HEK293 (cell line): Measurements from ENCODE around the gene SLC35G6.

ENCODE experiments used
- CTCF ChIP-seq: fragments of 450-650 bp; formaldehyde crosslinking; IDR thresholded peaks from 2 replicates; pipeline ENCODE4 v1.5.1; 2016; ENCODE audit warnings: missing biosample characterization, missing genetic modification characterization
- GLI2 ChIP-seq: fragments of 450-650 bp; formaldehyde crosslinking; IDR thresholded peaks from 2 replicates; pipeline ENCODE4; 2017; ENCODE audit warnings: missing biosample characterization, missing genetic modification characterization, low read depth, borderline replicate concordance
- GLIS1 ChIP-seq: fragments of 450-650 bp; formaldehyde crosslinking; IDR thresholded peaks from 2 replicates; pipeline ENCODE4 v1.5.1; 2016; ENCODE audit warnings: missing biosample characterization, missing genetic modification characterization
- KLF16 ChIP-seq: fragments of 450-650 bp; formaldehyde crosslinking; IDR thresholded peaks from 2 replicates; pipeline ENCODE4 v1.5.1; 2017; ENCODE audit warnings: missing biosample characterization, missing genetic modification characterization
- REPIN1 ChIP-seq: fragments of 450-650 bp; formaldehyde crosslinking; IDR thresholded peaks from 2 replicates; pipeline ENCODE4 v1.5.1; 2017; ENCODE audit warnings: missing biosample characterization, missing genetic modification characterization, low read depth
- SCRT2 ChIP-seq: fragments of 450-650 bp; formaldehyde crosslinking; IDR thresholded peaks from 2 replicates; pipeline ENCODE4 v1.5.1; 2016; ENCODE audit warnings: missing biosample characterization, missing genetic modification characterization
- ZFP3 ChIP-seq: fragments of 450-650 bp; formaldehyde crosslinking; IDR thresholded peaks from 2 replicates; pipeline ENCODE4 v1.5.1; 2016; ENCODE audit warnings: low read depth, missing biosample characterization, missing genetic modification characterization
- ZNF132 ChIP-seq: fragments of 450-650 bp; formaldehyde crosslinking; IDR thresholded peaks from 2 replicates; pipeline ENCODE4 v1.5.1; 2017; ENCODE audit warnings: missing biosample characterization, missing genetic modification characterization, borderline replicate concordance
- ZNF169 ChIP-seq: fragments of 450-650 bp; formaldehyde crosslinking; IDR thresholded peaks from 2 replicates; pipeline ENCODE4 v1.5.1; 2016; ENCODE audit warnings: missing biosample characterization, missing genetic modification characterization
- ZNF280D ChIP-seq: fragments of 450-650 bp; formaldehyde crosslinking; IDR thresholded peaks from 2 replicates; pipeline ENCODE4 v1.5.1; 2016; ENCODE audit warnings: missing biosample characterization, missing genetic modification characterization
- ZNF37A ChIP-seq: fragments of 450-650 bp; IDR thresholded peaks from 2 replicates; pipeline ENCODE4 v1.5.1; 2018; ENCODE audit warnings: missing biosample characterization, missing genetic modification characterization
- ZNF48 ChIP-seq: fragments of 450-650 bp; formaldehyde crosslinking; IDR thresholded peaks from 2 replicates; pipeline ENCODE4 v1.5.1; 2016; ENCODE audit warnings: missing biosample characterization, missing genetic modification characterization
- ZNF514 ChIP-seq: fragments of 450-650 bp; formaldehyde crosslinking; IDR thresholded peaks from 2 replicates; pipeline ENCODE4 v1.5.1; 2016; ENCODE audit warnings: missing biosample characterization, missing genetic modification characterization
- ZNF555 ChIP-seq: fragments of 450-650 bp; formaldehyde crosslinking; conservative IDR thresholded peaks from 2 replicates; pipeline ENCODE4 v1.5.1; 2017; ENCODE audit warnings: missing biosample characterization, mild to moderate bottlenecking, missing genetic modification characterization, inconsistent platforms
- ZNF654 ChIP-seq: fragments of 450-650 bp; formaldehyde crosslinking; IDR thresholded peaks from 2 replicates; pipeline ENCODE4 v1.5.1; 2016; ENCODE audit warnings: low read depth, missing biosample characterization, missing genetic modification characterization
- ZNF670 ChIP-seq: fragments of 450-650 bp; formaldehyde crosslinking; IDR thresholded peaks from 2 replicates; pipeline ENCODE4 v1.5.1; 2016; ENCODE audit warnings: missing biosample characterization, missing genetic modification characterization, low read depth
- ZNF747 ChIP-seq: fragments of 450-650 bp; formaldehyde crosslinking; IDR thresholded peaks from 2 replicates; pipeline ENCODE4 v1.5.1; 2016; ENCODE audit warnings: missing biosample characterization, missing genetic modification characterization
- ZNF776 ChIP-seq: fragments of 450-650 bp; formaldehyde crosslinking; IDR thresholded peaks from 2 replicates; pipeline ENCODE4 v1.5.0; 2017; ENCODE audit warnings: missing biosample characterization, missing genetic modification characterization, borderline replicate concordance
- ZNF785 ChIP-seq: fragments of 450-650 bp; formaldehyde crosslinking; IDR thresholded peaks from 2 replicates; pipeline ENCODE4 v1.5.1; 2016; ENCODE audit warnings: missing biosample characterization, missing genetic modification characterization
- ZXDB ChIP-seq: fragments of 450-650 bp; formaldehyde crosslinking; IDR thresholded peaks from 2 replicates; pipeline ENCODE4 v1.5.1; 2016; ENCODE audit warnings: missing biosample characterization, missing genetic modification characterization
- TF ChIP-seq, protein P1 (sequence below): fragments of 450-650 bp; formaldehyde crosslinking; IDR thresholded peaks from 2 replicates; pipeline ENCODE4 v1.5.1; 2017; ENCODE audit warnings: missing biosample characterization, mild to moderate bottlenecking, missing genetic modification characterization, moderate library complexity
- TF ChIP-seq, protein P2 (sequence below): fragments of 450-650 bp; formaldehyde crosslinking; optimal IDR thresholded peaks from 2 replicates; pipeline ENCODE3; 2016; ENCODE audit warnings: missing biosample characterization, mild to moderate bottlenecking, missing genetic modification characterization
- TF ChIP-seq, protein P3 (sequence below): fragments of 450-650 bp; formaldehyde crosslinking; IDR thresholded peaks from 2 replicates; pipeline ENCODE4 v1.5.1; 2016; ENCODE audit warnings: missing biosample characterization, missing genetic modification characterization
- TF ChIP-seq, protein P4 (sequence below): fragments of 450-650 bp; formaldehyde crosslinking; IDR thresholded peaks from 2 replicates; pipeline ENCODE4 v1.5.1; 2016; ENCODE audit warnings: missing biosample characterization, missing genetic modification characterization
- TF ChIP-seq, protein P5 (sequence below): fragments of 450-650 bp; formaldehyde crosslinking; IDR thresholded peaks from 2 replicates; pipeline ENCODE4 v1.5.1; 2016; ENCODE audit warnings: missing biosample characterization, missing genetic modification characterization, borderline replicate concordance

SLC35G6 gene

GRCh38 chr17:7440113-7440833 lies 41.0 kb upstream of the SLC35G6 start (continued):
- 0 out of 2 replicates have a peak, but pooled peaks have one; percentile 75 for TF ChIP-seq KLF16 (tag by site-specific recombination)
- TF ChIP-seq, protein P1, sequence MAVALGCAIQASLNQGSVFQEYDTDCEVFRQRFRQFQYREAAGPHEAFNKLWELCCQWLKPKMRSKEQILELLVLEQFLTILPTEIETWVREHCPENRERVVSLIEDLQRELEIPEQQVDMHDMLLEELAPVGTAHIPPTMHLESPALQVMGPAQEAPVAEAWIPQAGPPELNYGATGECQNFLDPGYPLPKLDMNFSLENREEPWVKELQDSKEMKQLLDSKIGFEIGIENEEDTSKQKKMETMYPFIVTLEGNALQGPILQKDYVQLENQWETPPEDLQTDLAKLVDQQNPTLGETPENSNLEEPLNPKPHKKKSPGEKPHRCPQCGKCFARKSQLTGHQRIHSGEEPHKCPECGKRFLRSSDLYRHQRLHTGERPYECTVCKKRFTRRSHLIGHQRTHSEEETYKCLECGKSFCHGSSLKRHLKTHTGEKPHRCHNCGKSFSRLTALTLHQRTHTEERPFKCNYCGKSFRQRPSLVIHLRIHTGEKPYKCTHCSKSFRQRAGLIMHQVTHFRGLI (tag by site-specific recombination): 0 out of 2 replicates have a peak, but pooled peaks have one; percentile 23
- TF ChIP-seq ZNF747 (tag by site-specific recombination): no peak
- no peak for TF ChIP-seq ZNF132 (tag by site-specific recombination)
- TF ChIP-seq ZNF785: no peak; the same call in 1 of the 2 replicates
- peak; percentile 49; the same call in 1 of the 2 replicates for TF ChIP-seq GLIS1 (tag by site-specific recombination)
- no peak for TF ChIP-seq ZXDB (tag by site-specific recombination)
- no peak for TF ChIP-seq ZNF670
- TF ChIP-seq CTCF (tag by site-specific recombination): no peak
- TF ChIP-seq ZNF654 (tag by site-specific recombination): no peak
- TF ChIP-seq, protein P2, sequence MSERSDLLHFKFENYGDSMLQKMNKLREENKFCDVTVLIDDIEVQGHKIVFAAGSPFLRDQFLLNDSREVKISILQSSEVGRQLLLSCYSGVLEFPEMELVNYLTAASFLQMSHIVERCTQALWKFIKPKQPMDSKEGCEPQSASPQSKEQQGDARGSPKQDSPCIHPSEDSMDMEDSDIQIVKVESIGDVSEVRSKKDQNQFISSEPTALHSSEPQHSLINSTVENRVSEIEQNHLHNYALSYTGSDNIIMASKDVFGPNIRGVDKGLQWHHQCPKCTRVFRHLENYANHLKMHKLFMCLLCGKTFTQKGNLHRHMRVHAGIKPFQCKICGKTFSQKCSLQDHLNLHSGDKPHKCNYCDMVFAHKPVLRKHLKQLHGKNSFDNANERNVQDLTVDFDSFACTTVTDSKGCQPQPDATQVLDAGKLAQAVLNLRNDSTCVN: peak; percentile 51
- TF ChIP-seq ZNF280D (tag by site-specific recombination): no peak
- no peak for TF ChIP-seq GLI2 (tag by site-specific recombination)
- TF ChIP-seq, protein P3, sequence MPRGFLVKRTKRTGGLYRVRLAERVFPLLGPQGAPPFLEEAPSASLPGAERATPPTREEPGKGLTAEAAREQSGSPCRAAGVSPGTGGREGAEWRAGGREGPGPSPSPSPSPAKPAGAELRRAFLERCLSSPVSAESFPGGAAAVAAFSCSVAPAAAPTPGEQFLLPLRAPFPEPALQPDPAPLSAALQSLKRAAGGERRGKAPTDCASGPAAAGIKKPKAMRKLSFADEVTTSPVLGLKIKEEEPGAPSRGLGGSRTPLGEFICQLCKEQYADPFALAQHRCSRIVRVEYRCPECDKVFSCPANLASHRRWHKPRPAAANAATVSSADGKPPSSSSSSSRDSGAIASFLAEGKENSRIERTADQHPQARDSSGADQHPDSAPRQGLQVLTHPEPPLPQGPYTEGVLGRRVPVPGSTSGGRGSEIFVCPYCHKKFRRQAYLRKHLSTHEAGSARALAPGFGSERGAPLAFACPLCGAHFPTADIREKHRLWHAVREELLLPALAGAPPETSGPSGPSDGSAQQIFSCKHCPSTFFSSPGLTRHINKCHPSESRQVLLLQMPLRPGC (tag by site-specific recombination): no peak
- TF ChIP-seq ZNF48: no peak
- no peak for TF ChIP-seq SCRT2 (tag by site-specific recombination)
- TF ChIP-seq ZNF514 (tag by site-specific recombination): no peak
- no peak for TF ChIP-seq ZFP3
- TF ChIP-seq ZNF37A (tag by site-specific recombination): no peak
- TF ChIP-seq REPIN1 (tag by site-specific recombination): 0 out of 2 replicates have a peak, but pooled peaks have one; percentile 39
- TF ChIP-seq, protein P4, sequence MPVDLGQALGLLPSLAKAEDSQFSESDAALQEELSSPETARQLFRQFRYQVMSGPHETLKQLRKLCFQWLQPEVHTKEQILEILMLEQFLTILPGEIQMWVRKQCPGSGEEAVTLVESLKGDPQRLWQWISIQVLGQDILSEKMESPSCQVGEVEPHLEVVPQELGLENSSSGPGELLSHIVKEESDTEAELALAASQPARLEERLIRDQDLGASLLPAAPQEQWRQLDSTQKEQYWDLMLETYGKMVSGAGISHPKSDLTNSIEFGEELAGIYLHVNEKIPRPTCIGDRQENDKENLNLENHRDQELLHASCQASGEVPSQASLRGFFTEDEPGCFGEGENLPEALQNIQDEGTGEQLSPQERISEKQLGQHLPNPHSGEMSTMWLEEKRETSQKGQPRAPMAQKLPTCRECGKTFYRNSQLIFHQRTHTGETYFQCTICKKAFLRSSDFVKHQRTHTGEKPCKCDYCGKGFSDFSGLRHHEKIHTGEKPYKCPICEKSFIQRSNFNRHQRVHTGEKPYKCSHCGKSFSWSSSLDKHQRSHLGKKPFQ (tag by site-specific recombination): no peak
- TF ChIP-seq ZNF776 (tag by site-specific recombination): no peak
- no peak for TF ChIP-seq ZNF169
- TF ChIP-seq, protein P5, sequence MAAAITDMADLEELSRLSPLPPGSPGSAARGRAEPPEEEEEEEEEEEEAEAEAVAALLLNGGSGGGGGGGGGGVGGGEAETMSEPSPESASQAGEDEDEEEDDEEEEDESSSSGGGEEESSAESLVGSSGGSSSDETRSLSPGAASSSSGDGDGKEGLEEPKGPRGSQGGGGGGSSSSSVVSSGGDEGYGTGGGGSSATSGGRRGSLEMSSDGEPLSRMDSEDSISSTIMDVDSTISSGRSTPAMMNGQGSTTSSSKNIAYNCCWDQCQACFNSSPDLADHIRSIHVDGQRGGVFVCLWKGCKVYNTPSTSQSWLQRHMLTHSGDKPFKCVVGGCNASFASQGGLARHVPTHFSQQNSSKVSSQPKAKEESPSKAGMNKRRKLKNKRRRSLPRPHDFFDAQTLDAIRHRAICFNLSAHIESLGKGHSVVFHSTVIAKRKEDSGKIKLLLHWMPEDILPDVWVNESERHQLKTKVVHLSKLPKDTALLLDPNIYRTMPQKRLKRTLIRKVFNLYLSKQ: 0 out of 2 replicates have a peak, but pooled peaks have one; percentile 57
- TF ChIP-seq ZNF555: no peak
